ENCODE data around the gene YIPF2.

Gene YIPF2

GRCh38 chr19:10898633-10899032 lies 29.8 kb downstream of the YIPF2 start:
- TF ChIP-seq PKNOX1 (IDR thresholded peaks at IDR 0.05): no peak
- TF ChIP-seq ZNF384 (IDR thresholded peaks at IDR 0.05): no peak
- TF ChIP-seq L3MBTL2 (conservative IDR thresholded peaks at IDR 0.05): no peak
- TF ChIP-seq HDGF (IDR thresholded peaks at IDR 0.05; ENCODE audit: borderline replicate concordance): no peak
- TF ChIP-seq NFRKB (IDR thresholded peaks at IDR 0.05): no peak
- no peak for TF ChIP-seq FOXK2 (IDR thresholded peaks at IDR 0.05)
- no peak for TF ChIP-seq TARDBP (IDR thresholded peaks at IDR 0.05)
- TF ChIP-seq SP1 (IDR thresholded peaks at IDR 0.05): no peak
- TF ChIP-seq ELF4 (IDR thresholded peaks at IDR 0.05): no peak
- no peak for TF ChIP-seq FOXA1 (IDR thresholded peaks at IDR 0.05)
- no peak for TF ChIP-seq LEF1 (IDR thresholded peaks at IDR 0.05; ENCODE audit: borderline replicate concordance)
- no peak for TF ChIP-seq FOXM1 (IDR thresholded peaks at IDR 0.05; ENCODE audit: borderline replicate concordance)
- TF ChIP-seq CTBP1 (IDR thresholded peaks at IDR 0.05; ENCODE audit: borderline replicate concordance): no peak
- no peak for TF ChIP-seq BHLHE40 (IDR thresholded peaks at IDR 0.05; ENCODE audit: borderline replicate concordance)
- CTCF ChIA-PET: no interaction called here
- no peak for DNase-seq (ENCODE audit: extremely low spot score)
- POLR2A ChIA-PET: no interaction called here

GRCh38 chr19:10896851-10897526 lies 31.4 kb downstream of the YIPF2 start:
- ChIA-PET CTCF (interaction anchor here (0.6 kb wide), 1 partner anchor 411 kb away, joined by 7 read pairs; no protein-coding TSS in a partner anchor), POLR2A (no interaction called here)
- TF ChIP-seq SUZ12 (IDR thresholded peaks at IDR 0.05) (no peak), LEF1 (IDR thresholded peaks at IDR 0.05; ENCODE audit: borderline replicate concordance) (no peak), ARNT (IDR thresholded peaks at IDR 0.05) (no peak), CTBP1 (IDR thresholded peaks at IDR 0.05; ENCODE audit: borderline replicate concordance) (no peak), L3MBTL2 (conservative IDR thresholded peaks at IDR 0.05) (no peak), TARDBP (IDR thresholded peaks at IDR 0.05) (no peak), SP1 (IDR thresholded peaks at IDR 0.05) (no peak)
- DNase-seq (ENCODE audit: extremely low spot score): no peak

- TF ChIP-seq PKNOX1 (IDR thresholded peaks at IDR 0.05) (no peak), FOXM1 (IDR thresholded peaks at IDR 0.05; ENCODE audit: borderline replicate concordance) (no peak), FOXK2 (IDR thresholded peaks at IDR 0.05) (no peak)
- no peak for DNase-seq (ENCODE audit: extremely low spot score)
- ChIA-PET CTCF (no interaction called here), POLR2A (interaction anchor here (1.0 kb wide), 1 partner anchor 34 kb away, joined by 4 read pairs; no protein-coding TSS in a partner anchor)
These were observed 32.5 kb downstream of the YIPF2 start for GRCh38 chr19:10895920-10896319.

- no peak for DNase-seq (ENCODE audit: extremely low spot score)
- ChIA-PET CTCF (no interaction called here), POLR2A (interaction anchor here (1.0 to 1.6 kb wide), 2 partner anchors 23 to 34 kb away, joined by 4 to 5 read pairs; no protein-coding TSS in a partner anchor)
- TF ChIP-seq FOXA1 (IDR thresholded peaks at IDR 0.05) (no peak), ARNT (IDR thresholded peaks at IDR 0.05) (no peak), HDGF (IDR thresholded peaks at IDR 0.05; ENCODE audit: borderline replicate concordance) (no peak), TARDBP (IDR thresholded peaks at IDR 0.05) (no peak), BHLHE40 (IDR thresholded peaks at IDR 0.05; ENCODE audit: borderline replicate concordance) (no peak), ELF4 (IDR thresholded peaks at IDR 0.05) (no peak), L3MBTL2 (conservative IDR thresholded peaks at IDR 0.05) (no peak), ZNF384 (IDR thresholded peaks at IDR 0.05) (no peak), CTBP1 (IDR thresholded peaks at IDR 0.05; ENCODE audit: borderline replicate concordance) (no peak), NFRKB (IDR thresholded peaks at IDR 0.05) (no peak), SUZ12 (IDR thresholded peaks at IDR 0.05) (no peak), FOXM1 (IDR thresholded peaks at IDR 0.05; ENCODE audit: borderline replicate concordance) (no peak), PKNOX1 (IDR thresholded peaks at IDR 0.05) (no peak)
These were observed 33.1 kb downstream of the YIPF2 start for GRCh38 chr19:10895363-10895762.

GRCh38 chr19:10894911-10895213 lies 33.6 kb downstream of the YIPF2 start:
- ChIA-PET POLR2A (interaction anchor here (1.6 kb wide), 1 partner anchor 23 kb away, joined by 5 read pairs; no protein-coding TSS in a partner anchor), CTCF (interaction anchor here (0.8 kb wide), 1 partner anchor 24 kb away, joined by 4 read pairs; no protein-coding TSS in a partner anchor)
- TF ChIP-seq PKNOX1 (IDR thresholded peaks at IDR 0.05): no peak
- no peak for DNase-seq (ENCODE audit: extremely low spot score)

- ChIA-PET CTCF (interaction anchor here (0.7 kb wide), 1 partner anchor 382 kb away, joined by 3 read pairs; no protein-coding TSS in a partner anchor), POLR2A (no interaction called here)
- DNase-seq (ENCODE audit: extremely low spot score): no peak
These were observed 36.2 kb downstream of the YIPF2 start for GRCh38 chr19:10892256-10892655.

More at GRCh38 chr19:10892256-10892655, 36.2 kb downstream of the YIPF2 start:
- TF ChIP-seq FOXK2 (IDR thresholded peaks at IDR 0.05) (no peak), L3MBTL2 (conservative IDR thresholded peaks at IDR 0.05) (no peak), PKNOX1 (IDR thresholded peaks at IDR 0.05) (no peak), LEF1 (IDR thresholded peaks at IDR 0.05; ENCODE audit: borderline replicate concordance) (no peak), TARDBP (IDR thresholded peaks at IDR 0.05) (no peak), SUZ12 (IDR thresholded peaks at IDR 0.05) (no peak)
